Measurements from ENCODE around the gene GABRB2.

Gene GABRB2

DNA sequence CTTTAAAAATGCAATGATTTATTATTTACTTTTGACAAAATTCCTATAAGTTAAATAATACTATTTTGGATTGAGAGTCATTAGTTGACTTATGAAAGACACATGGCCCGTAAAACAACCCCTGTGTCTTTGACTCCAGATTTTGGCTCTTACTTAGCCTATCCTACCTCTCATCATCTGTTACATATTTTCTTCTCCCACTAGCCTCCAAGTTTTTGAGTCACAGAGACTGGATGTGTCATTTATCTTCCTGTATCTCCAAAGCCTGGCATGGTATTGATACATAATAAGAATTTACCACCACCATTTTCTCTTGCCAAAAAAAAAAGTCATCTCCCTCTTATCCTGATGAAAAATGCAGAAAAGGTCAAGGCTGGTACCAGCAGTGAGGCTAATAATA is 99.9 kb downstream of the GABRB2 start:
- in situ Hi-C loops (cut with HindIII; ENCODE audit: low sequenced_read_pairs), result no loop called here
- no peak for TF ChIP-seq CTCF (IDR thresholded peaks at IDR 0.05; ENCODE audit: low read depth, low read length)
- DNase-seq (ENCODE audit: low read depth, low spot score), result no peak
- no peak overlapping the region for H3K4me3 ChIP-seq (ENCODE audit: low read depth, low read length)

DNA sequence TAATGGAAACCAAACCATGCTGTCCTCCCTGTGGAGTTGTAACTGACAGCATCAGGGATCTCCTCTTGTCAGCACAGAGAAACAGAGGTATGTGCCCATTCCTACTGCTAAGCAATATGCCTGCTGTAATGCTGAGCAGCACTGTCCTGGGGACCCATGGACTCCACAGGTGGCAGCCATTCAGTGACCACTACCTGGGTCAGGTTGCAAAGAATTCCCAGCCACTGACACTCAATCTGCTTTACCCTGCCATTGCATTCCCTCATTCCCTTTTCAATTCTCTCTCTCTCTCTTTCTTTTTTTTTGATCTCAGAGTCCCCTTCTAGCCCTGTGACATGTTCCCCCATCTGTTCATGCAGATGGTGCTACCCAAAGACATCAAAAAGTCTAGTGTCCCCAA is 104.1 kb downstream of the GABRB2 start:
- in situ Hi-C loops (cut with HindIII; ENCODE audit: low sequenced_read_pairs), result no loop called here
- no peak for TF ChIP-seq CTCF (IDR thresholded peaks at IDR 0.05; ENCODE audit: low read depth, low read length)
- no peak for DNase-seq (ENCODE audit: low read depth, low spot score)
- no peak overlapping the region for H3K4me3 ChIP-seq (ENCODE audit: low read depth, low read length)

GRCh38 chr5:161432798-161433197 is 113.7 kb downstream of the GABRB2 start:
- in situ Hi-C loops (cut with HindIII; ENCODE audit: low sequenced_read_pairs), result no loop called here
- no peak overlapping the region for H3K4me3 ChIP-seq (ENCODE audit: low read depth, low read length)
- DNase-seq (ENCODE audit: low read depth, low spot score), result no peak
- no peak for TF ChIP-seq CTCF (IDR thresholded peaks at IDR 0.05; ENCODE audit: low read depth, low read length)

DNA sequence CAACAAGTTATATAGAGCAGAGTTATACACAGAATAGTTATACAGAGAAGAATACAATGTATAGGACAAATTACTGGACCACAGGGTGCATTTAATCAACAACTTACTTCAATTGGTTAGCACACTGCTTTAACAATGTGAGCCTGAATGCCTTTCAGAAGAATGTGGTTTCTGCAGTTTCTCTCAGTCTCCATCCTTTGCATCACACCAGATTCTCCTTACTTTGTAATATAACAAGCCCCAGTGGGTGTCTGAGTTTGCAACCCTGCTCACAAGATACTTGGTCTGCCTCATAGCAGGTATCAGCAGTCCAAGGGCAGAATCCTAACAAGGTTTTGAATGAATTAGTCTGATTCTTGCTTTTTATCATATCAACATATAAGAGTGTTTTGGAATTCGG is 114.6 kb downstream of the GABRB2 start:
- no peak for DNase-seq (ENCODE audit: low read depth, low spot score)
- in situ Hi-C loops (cut with HindIII; ENCODE audit: low sequenced_read_pairs), result no loop called here
- TF ChIP-seq CTCF (IDR thresholded peaks at IDR 0.05; ENCODE audit: low read depth, low read length), result no peak

GRCh38 chr5:161421067-161421466 is 125.5 kb downstream of the GABRB2 start:
- no peak overlapping the region for H3K4me3 ChIP-seq (ENCODE audit: low read depth, low read length)
- TF ChIP-seq CTCF (IDR thresholded peaks at IDR 0.05; ENCODE audit: low read depth, low read length), result no peak
- in situ Hi-C loops (cut with HindIII; ENCODE audit: low sequenced_read_pairs), result no loop called here
- no peak for DNase-seq (ENCODE audit: low read depth, low spot score)

More for the DNA sequence above, 114.6 kb downstream of the GABRB2 start:
- H3K4me3 ChIP-seq (ENCODE audit: low read depth, low read length), result no peak overlapping the region

DNA sequence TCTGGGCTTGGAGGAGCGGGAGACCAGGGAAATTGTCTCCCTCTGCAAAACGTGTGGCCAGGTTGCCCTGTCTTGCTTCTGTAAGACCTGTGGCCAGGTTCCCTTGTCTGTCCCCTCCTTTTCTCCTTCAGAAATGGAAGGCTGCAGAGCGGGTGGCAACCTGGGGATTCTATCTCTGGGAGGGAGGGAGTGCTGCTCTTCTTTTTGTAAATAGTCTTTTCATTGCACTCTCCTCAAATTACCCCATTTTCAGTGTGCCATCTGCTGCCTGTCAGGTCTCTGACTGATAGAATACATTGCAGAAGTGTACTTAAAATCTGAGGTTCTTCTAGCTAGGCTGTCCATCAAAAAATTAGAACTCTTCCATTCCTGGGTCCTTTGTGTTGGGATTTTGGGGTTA is 126.0 kb downstream of the GABRB2 start:
- DNase-seq (ENCODE audit: low read depth, low spot score), result no peak
- in situ Hi-C loops (cut with HindIII; ENCODE audit: low sequenced_read_pairs), result no loop called here
- TF ChIP-seq CTCF (IDR thresholded peaks at IDR 0.05; ENCODE audit: low read depth, low read length), result no peak
- H3K4me3 ChIP-seq (ENCODE audit: low read depth, low read length), result no peak overlapping the region

GRCh38 chr5:161414896-161415295 is 131.6 kb downstream of the GABRB2 start:
- in situ Hi-C loops (cut with HindIII; ENCODE audit: low sequenced_read_pairs), result no loop called here
- no peak overlapping the region for H3K4me3 ChIP-seq (ENCODE audit: low read depth, low read length)
- no peak for TF ChIP-seq CTCF (IDR thresholded peaks at IDR 0.05; ENCODE audit: low read depth, low read length)
- DNase-seq (ENCODE audit: low read depth, low spot score), result no peak
